SHP77 treated with DMSO at 0.1 percent for 48 hours (cell line): Measurements from ENCODE around the gene KIAA1191.
"Not testable (repeated sequence)": the region's sequence is repeated elsewhere in the genome, so short reads cannot be mapped to it uniquely, and the experiment has no call there.

Experiments used
- DNase-seq: peaks from one replicate; lab custom pipeline; 2025; lab: John Stamatoyannopoulos, UW

Gene KIAA1191

GRCh38 chr5:176317534-176318374 lies 43.8 kb downstream of the KIAA1191 start:
- no peak for DNase-seq

GRCh38 chr5:176305356-176305755 lies 56.2 kb downstream of the KIAA1191 start:
- not testable (repeated sequence) for DNase-seq
